Stimulated activated CD8-positive, alpha-beta memory T cell treated with anti-CD3 and anti-CD28 coated beads, Interleukin-4, amount 100 ng/mL, for 48 hours (primary cell): ENCODE measurements around the gene RS1.

Experiments used
- DNase-seq: peaks from one replicate; pipeline ENCODE4 v3.0.0-alpha.2; 2020

RS1 gene

DNA sequence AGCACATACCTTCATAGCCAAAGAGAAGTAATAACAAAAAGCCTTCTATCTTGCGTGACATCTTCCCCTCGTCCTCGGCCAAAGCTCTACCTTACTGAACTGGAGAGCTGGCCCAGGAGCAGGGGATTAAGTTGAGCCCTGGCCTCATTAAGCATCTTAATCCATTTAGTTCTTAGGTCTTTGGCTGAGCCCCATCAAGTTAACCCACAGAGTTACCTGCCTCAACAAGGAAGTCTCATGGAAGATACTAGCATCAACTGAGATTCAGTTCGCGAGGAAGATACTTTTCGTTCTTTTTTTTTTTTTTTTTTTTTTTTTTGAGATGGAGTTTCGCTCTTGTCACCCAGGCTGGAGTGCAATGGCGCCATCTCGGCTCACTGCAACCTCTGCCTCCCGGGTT lies at the start of gene RS1:
TSS of gene RS1 (minus strand) at position 101 of the 400 bp plus-strand sequence. CDS start at position 61, 40 bp downstream.
- no peak for DNase-seq

DNA sequence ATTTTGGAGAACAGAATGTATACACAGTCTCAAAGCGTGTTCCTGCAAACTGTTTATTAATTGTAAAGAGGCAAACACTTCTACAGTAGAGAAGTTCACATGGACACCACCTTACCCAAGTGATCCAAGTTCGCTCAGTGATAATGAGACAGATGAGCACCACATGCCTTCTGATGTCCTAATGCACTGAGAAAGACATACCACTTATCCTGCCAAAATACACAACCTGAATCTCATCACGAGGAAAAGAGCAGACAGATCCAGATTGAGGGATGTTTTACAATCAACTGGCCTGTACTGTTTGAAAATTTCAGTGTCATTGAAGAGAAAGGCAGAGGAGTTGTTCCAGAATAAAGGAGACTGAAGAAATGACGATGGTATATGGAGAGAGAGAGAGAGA lies 47.9 kb upstream of the RS1 start:
- DNase-seq, result no peak

DNA sequence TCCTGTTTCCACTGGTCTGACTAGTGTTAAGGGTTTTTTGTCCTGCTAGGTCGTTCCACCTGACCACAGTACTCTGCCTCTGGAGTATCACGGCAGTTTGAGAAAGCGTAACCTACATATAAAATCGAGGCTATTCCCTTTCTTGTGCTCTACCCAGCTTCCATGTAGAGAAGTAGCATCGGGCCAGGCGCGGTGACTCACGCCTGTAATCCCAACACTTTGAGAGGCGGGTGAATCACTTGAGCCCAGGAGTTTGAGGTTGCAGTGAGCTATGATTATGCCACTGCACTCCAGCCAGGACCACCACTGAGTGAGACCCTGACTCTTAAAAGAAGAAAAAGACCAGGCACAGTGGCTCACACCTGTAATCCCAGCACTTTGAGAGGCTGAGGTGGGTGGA lies 43.0 kb upstream of the RS1 start:
- no peak for DNase-seq

DNA sequence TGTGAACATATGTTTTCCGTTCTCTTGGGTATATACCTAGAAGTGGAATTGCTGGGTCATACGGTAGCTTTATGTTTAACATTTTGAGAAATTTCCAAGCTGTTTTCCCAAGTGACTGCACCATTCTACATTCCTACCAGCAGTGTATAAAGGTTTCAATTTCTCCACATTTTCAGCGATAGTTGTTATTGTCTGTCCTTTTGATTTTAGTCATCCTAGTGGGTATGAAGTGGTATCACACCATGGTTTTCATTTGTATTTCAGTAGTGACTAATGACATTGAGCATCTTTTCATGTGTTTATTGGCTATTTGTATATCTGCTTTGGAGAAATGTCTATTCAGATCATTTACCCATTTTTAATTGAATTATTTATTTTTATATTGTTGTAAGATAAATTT lies 37.9 kb upstream of the RS1 start:
- DNase-seq, result no peak

DNA sequence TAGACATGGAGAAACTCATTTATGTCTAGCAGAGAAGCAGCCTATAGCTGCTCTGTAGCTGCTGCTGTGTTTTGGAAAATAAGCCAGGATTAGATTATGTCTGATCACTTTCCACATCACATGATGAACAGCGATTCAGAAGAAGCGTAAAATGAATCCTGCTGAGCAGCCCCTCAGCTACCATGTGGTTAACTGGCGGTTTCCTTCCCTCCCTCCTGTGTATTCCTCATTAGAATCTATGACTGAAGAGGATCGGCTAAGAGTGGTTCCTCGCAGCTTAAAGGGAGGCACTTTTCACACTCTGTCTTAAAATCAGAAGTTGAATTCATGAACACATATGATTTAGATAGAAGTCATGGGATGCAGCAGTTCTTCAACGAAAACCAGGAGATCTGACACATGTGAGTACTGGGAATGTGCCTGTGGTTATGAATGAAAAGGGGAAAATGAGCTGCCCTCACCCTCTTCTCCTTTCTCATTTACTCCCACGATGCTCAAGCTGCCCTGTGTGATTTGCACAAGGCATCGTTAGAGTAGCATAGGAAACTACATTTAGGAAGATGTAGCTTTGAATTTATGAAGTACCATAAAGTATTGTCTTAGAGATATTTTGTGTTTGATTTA lies 35.6 kb upstream of the RS1 start, which contains the start of gene PPEF1:
TSS of gene PPEF1 (plus strand) at position 220 of the 624 bp plus-strand sequence. CDS start at position 356, 136 bp downstream.
- no peak for DNase-seq

DNA sequence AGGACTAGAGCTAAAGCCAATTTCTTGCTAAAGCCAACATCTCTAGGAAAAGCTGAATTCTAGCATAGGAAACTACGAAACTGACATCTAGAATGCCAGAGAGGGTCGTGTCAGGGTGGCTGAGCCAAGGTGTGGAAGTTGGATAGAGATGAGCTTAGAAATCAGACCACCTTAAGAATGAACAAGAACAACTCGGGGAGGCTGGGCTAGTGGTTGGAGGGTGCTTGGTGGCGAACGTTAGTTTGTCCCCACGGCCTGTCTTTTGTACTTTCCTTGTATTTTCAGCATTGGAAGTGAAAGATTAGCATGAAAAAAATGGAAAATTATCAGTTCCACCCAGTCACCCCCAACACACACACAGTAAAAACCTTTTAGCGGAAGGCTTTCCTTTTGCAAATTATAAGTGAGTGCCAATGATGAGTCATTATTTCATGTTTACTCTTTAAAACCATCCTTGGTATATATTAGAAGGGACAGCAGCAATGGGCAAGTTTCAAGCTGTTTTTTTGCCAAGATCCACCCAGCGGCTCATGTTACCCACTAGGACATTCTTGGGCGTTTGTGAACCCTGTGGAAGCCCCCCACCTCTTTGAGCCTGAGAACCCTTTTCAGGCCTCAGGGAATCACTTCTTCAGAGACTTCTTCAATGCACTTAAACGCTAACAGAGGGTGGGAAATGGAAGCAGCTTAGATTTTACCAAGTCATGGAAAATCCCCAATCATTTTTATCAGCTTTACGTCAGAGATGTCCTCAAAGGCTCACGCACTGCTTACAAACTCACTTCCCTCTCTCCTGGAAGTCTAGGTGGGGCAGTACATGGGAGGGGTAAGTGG lies 30.7 kb upstream of the RS1 start:
- no peak for DNase-seq

DNA sequence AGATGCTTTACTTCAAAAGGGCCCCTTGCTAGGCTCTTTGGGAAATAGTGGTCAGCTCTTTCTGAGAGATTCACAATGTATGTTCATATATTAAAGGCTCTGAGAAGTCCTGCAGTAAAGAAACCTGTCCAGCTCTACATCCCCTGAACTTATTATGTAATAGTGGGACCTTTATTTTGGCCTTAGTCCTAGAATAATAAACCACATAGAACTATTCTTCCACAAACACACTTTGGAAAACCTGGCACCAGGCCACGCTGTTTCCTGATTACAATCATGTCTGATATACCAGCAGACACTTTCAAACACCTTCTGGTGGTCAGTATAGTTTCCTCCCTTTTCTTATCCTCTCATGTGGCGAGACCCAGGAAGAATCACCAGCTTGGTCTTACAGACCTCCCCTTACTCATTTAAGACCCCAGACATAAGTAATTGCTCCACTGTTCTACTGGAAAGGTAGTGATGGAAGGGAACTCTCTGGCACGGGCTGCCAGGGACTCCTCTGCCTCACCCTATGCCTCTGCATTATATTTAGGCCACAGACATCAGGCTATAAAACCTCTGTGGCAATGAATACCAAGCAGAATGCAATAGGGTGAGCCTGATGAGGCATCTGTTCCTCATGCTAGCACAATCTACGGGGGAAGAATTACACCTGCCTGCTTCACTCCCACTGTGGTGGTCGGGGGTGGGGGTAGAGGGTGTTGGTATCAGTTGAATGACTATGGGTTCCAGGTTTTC lies 29.9 kb upstream of the RS1 start:
- no peak for DNase-seq

DNA sequence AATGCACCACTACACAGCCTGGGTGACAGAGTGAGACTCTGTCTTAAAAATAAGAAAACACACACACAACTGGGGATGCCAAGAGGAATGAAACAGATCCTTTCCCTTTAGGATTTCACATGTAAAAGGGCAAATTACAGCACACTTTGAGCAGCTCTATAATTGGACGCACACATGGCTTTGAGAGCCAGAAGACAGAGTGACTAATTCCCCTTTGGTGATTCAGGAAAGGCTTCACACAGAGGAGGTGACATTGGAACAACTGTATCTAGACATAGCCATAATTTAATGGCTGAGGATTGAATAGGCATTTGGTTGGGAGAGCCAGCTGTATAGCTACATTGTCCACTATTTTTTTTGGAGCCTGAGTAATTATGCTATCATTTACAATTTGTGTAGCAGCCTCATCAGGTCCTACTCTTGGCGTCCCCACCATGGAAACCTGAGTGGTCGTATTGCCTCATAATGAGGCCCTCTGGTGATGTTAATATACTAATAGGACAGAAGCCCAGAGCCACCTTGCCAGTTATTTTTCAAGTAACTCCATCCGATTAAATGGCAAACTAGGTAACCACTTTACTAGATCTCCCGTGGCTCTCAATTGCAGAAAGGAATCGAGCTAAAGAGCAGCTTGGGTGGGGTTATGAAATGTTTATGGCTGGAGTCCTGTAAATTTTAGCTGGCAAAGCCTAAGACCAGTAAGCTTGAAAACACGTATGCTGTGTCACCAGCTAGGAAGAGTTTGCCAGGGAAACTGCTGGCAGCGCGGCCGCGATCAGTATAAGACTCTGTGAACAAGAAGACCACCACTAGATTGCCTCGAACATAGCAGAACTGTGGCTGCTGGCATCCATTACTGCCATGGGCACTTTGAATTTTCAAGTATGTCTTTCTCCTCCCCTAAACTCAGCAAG lies 27.1 kb upstream of the RS1 start:
- no peak for DNase-seq

DNA sequence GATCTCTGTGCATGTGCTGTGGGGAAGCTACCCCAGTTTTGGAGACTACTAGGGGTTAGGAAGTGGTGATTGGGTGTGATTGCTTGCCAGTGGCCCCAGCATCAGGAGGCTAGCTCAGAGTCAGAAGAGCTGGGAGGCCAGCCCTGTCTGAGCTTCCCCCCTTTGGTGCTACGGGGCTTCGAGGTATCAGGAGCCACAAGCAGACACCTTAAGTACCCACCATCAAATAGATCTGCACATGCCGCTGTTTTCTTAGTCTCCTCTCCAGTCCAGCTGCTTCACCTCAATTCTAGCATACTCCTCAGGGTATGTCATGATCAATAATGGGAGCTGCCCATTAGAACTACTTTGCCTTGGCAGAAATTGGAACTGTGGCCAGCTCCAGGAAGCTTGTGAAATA lies 24.7 kb upstream of the RS1 start:
- DNase-seq, result no peak

DNA sequence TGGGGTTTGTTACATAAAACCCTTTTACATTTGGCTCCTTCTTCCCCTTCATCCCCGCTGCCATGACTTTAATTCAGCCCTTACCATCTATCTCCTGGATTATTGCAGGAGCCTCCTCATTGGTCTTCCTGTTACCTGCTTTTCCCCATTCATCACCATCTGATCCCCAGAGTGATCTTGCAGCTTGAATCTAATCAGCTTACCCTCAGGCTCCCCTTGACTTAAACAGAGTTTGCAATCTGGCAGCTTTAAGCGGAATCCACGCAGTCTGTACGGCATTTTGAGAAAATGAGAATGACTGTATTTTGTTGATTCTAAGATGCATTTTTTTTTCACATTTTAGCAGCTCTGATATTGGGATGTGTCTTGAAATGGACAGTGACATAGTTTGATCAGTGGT lies 20.6 kb upstream of the RS1 start:
- no peak for DNase-seq

DNA sequence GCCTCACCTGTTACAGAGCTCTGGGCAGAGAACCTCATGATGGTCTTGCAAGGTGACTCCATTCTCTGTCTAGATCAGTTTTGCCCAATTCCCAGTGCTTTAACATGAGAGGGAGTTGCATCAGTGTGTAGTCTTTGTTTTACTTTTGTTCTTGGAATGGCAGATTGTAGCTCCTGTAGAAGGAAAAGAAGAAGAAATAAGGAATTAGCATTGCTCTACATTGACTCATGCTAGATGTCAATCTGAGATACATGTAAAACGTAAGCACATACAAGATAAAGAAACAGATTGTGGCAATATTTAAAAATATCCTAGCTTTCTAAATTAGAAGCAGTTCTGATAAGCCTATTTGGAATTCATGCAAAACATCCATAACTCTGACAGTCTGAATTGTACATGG lies 19.5 kb upstream of the RS1 start:
- no peak for DNase-seq

DNA sequence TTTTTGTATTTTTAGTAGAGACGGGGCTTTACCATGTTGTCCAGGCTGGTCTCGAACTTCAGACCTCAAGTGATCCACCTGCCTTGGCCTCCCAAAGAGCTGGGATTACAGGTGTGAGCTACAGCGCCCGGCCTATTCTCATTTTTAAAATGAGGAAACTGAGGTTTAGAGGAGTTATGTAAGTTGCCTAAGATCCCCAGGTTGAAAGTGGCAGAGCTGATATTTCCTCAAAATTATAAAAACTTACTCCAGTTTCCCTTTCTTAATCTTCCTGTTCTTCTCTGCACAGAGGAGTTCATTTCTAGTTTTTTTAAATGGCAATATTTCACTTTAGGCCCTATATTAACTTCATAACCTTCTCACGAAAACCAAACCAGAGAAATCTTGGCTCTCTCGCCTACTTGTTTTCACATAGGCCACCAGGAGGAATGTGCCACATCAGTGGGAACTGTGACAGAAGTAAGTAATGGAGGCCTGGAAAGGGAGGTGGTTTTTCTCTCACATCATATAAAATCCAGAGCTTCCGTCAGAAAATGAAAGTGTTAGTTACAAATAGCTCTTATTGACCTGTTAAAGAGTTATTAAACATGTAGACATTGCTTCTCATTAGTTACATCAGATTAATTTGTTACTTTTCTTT lies 16.1 kb upstream of the RS1 start:
- DNase-seq, result no peak

DNA sequence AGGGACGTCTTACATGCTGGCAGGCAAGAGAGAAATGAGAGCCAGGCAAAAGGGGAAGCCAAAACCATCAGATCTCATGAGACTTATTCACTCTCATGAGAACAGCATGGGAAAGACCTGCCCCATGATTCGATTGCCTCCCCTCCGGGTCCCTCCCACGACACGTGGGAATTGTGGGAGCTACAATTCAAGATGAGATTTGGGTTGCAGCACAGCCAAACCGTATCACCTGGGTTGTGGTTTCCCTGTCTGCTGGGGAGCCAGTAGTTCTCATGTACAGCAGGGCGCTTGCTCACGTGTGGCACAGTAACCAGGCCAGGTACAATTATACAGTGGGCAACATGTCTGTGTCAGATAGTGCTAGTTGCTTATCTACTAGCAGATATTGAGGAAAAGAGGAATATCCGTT lies 11.1 kb upstream of the RS1 start:
- no peak for DNase-seq

DNA sequence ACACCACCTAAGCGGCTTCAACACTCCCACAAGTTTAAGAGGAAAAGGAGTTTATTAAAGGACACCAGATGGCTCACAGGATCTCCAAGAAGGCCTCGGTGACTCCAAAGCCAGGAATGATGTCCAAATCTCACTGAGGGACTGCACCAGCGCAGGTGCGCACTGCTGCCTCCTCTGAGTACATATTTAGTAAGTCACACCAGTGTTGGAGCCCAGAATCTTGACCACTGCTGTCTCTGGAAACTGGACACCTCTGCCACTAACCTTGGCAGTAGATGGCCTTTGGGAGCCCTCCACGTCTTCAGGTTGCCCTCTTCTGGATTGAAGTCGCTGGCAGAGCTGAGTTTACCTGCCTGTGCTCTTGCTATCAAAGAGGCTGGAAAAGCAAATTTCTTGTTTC lies 10.1 kb upstream of the RS1 start:
- DNase-seq, result no peak

DNA sequence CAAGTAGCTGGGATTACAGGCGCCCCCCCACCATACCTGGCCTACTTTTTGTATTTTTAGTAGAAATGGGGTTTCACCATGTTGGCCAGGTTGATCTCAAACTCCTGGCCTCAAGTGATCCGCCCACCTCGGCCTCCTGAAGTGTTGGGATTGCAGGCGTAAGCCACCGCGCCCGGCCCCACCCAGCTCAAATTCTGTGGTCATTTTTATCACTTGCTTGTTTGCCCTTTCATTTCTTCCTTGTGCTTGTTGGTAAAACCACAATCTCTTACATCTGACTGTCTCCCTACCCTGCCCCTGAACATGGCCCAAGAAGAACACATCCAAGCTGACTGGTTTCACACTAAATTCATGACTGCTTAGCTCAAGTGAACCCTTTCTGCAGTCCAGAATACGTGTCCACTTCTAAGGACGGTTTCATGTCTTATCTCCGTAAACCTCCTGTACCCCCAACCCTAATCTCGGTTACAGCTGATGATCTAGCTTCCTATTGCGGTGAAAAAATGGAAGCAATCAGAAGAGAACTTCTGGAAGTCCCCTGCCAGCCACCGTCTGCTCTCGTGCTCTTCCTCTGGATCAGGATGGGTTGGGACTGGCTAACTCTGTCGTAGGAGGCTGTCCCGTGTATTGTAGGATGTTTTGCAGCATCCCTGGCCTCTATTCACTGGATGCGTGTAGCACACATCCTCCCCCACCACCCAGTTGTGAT lies 5.4 kb upstream of the RS1 start:
- DNase-seq, result no peak

DNA sequence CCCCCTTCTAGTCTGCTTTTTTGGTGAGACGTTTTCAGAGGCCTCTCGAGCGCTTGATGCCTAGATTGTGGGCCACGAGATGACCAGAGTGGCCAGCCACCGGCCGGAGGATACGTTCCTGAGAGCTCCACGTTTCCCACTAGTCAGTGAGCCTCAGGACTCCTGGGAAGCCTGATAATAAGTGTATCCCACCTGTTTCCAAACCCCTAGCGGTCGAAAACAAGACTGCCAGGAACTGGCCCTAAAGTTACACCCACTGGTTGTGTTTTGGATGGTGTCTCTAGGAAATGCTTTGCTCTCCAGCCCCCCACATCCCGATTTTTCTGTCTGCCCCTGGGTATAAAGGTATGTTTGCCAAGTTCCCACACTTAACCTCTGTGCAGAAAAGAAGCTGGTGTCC lies 4.6 kb upstream of the RS1 start:
- no peak for DNase-seq

DNA sequence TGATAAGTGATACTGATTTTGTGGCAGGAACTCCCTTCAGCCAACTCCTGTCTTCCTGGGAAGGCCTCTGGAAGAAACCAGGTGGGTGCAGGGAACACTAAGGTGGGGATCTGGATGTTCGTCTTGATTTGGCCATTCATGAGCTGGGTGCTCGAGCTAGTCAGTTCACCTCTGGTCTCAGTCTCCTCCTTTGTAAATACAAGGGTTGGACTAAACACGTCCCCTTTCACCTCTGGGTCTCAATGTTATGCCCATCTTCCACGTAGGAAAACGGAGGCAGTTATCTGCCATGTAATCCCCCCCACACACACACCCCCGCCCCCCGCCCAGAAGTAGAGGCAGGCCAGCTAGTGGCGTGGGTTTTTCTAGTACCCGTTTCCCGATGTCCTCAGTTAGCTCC lies 4.1 kb upstream of the RS1 start:
- no peak for DNase-seq

DNA sequence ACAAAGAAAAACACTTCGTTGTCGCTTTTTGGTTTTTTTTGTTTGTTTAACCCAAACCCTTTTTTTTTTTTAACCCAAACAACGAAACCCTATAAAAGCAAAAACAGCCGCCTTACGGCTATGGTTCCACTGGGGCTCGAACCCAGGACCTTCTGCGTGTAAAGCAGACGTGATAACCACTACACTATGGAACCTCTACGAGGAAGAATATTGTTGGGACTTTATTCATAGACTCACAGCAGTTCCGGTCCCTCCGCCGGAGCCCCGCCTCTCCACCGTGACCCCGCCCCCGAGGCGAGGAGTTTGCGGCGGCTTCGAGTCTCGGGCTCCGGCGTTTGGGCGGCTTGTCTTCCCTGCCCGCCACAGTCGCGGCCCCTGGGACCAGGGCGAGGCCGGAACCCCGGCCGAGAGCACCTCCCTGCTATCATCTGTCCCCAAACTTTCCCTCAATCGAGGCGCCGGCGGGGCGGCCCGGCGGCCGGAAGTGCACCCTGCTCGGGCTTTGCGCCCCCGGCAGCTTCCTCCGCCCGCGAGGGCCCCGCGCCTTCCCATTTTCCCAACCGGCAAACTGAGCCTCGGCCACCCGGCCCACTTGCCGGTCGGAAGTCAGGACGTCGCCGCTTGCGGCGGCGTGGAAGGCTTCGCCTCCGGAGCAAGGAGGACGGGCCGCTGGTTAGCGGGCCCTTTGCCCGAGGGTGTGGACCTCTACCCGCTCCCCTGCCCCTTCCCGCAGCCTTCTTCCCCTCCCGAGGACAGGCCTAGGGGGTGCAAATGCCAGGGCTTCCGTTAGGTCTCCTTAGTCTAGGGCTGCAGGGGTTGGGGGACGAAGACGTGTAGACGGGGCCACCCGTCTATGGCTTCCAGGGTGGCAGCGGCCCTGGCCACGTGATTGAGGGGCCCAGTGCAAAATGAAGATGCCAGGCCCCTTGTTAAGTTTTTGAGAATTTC lies 3.2 kb upstream of the RS1 start:
- peak; percentile 78 for DNase-seq

DNA sequence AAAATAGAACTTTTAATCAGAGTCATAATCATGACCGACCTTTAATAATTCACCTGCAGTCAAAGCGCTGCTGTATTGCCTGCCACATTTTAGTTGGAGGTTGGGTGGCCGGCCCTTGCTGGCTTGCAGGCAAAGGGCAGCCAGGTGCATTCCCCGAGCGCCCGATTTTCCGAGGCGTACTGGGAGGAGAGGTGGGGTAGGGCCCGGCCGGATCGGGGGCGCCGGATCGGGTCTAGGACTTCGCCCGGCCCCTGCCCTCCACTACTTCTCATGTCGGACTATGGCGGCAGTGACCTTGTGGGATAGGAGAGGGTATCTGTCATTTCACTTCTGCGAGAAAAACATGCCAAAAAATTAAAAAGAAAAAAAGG lies 2.5 kb upstream of the RS1 start:
- peak; percentile 33 for DNase-seq

DNA sequence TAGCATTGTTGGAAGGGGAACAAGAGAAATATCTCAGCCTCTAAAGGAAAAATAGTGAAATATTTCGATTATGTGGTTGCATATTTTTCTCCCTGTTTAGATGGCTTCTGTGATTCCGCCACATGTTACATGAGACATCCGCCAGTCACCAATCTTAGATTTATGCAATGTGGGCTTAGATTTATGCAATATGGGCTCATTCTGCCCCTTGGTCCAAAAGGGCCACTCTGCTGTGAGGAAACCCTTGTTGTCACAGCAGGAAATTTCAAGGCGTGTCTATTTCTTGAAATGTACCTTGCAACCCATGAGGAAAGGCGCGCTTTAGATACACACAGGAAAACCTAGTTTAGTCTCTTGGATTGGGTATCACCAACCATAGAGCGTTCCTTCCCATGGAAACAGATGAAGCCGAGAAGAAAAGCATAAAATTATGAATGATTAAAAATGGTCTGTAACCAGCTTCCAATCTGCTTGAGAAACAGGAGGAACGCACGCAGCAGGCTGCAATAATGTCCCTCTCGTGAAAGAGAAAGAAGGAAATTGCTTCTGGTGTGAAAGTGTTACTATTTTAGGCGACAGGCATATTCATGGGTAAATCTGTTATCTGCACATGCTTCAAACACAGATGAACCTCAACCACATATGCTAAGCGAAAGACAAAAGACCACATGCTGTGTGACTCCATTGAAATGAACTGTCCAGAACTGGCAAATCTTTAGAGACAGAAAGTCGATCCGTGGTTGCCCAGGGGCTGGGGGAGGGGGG lies 3.7 kb downstream of the RS1 start:
- no peak for DNase-seq
